Measurements from ENCODE around the gene KTN1. TPM values are rescaled to one million over a fixed set of nuclear protein-coding genes. Genes with fewer than 3 reads are reported as not detected.

Gene KTN1
- total and polyA plus RNA-seq, 4 donors: 57.1 to 152 (median 80.5) TPM

DNA sequence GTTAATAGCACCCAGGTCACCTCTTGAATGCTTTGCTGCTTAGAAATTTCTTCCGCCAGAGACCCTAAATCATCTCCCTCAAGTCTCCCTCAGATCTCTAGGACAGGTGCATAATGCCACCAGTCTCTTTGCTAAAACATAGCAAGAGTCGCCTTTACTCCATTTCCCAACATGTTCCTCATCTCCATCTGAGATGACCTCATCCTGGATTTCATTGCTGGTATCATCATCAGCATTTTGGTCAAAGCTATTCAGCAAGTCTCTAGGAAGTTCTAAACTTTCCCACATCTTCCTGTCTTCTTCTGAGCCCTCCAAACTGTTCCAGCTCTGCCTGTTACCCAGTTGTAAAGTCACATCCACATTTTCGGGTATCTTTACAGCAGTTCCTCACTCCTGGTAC lies 41.0 kb downstream of the KTN1 start:
- WGBS, 2 donors: 97 to 98% methylated on average over 3 of the region's 3 CpGs
- no peak for ATAC-seq (ENCODE audit: insufficient read depth, low FRiP score)

GRCh38 chr14:55621391-55621790 lies 41.4 kb downstream of the KTN1 start:
- Histone ChIP-seq H3K9ac (ENCODE audit: insufficient read depth in 1 of 2, low read length in 2 of 2) (no peak overlapping the region), H3K27ac (ENCODE audit: low read depth in 1 of 2, low read length in 1 of 2) (no peak overlapping the region), H3K4me3 (no peak overlapping the region), H3K36me3 (ENCODE audit: control insufficient read depth in 4 of 4, insufficient read depth in 4 of 4, low read length in 4 of 4) (peaks cover 15 to 41% (median 27%) of the 10 kb centered on the region in 4 donors), H3K9me3 (ENCODE audit: control insufficient read depth in 4 of 4, insufficient read depth in 3 of 4, low read length in 3 of 4) (peaks cover 0 to 2% (median 0%) of the 10 kb centered on the region in 4 donors), H3K27me3 (ENCODE audit: control insufficient read depth in 3 of 3, insufficient read depth in 3 of 3, low read length in 2 of 3) (no peaks in the 10 kb centered on the region), H3K4me1 (ENCODE audit: control insufficient read depth in 5 of 5, insufficient read depth in 5 of 5, low read length in 5 of 5) (no peaks in the 10 kb centered on the region)
- 80 to 98% methylated on average over 5 of the region's 5 CpGs for WGBS, 2 donors
- TF ChIP-seq CTCF (IDR thresholded peaks at IDR 0.05; ENCODE audit: control extremely low read depth, extremely low read depth): no peak
- DNase-seq (no peak), ATAC-seq (ENCODE audit: insufficient read depth, low FRiP score) (no peak)

More for the DNA sequence above, 41.0 kb downstream of the KTN1 start:
- Histone ChIP-seq H3K36me3 (ENCODE audit: control insufficient read depth in 4 of 4, insufficient read depth in 4 of 4, low read length in 4 of 4) (peaks cover 15 to 41% (median 28%) of the 10 kb centered on the region in 4 donors), H3K9ac (ENCODE audit: insufficient read depth in 1 of 2, low read length in 2 of 2) (no peak overlapping the region), H3K4me1 (ENCODE audit: control insufficient read depth in 5 of 5, insufficient read depth in 5 of 5, low read length in 5 of 5) (no peaks in the 10 kb centered on the region), H3K9me3 (ENCODE audit: control insufficient read depth in 4 of 4, insufficient read depth in 3 of 4, low read length in 3 of 4) (peaks cover 0 to 2% (median 0%) of the 10 kb centered on the region in 4 donors), H3K27me3 (ENCODE audit: control insufficient read depth in 3 of 3, insufficient read depth in 3 of 3, low read length in 2 of 3) (no peaks in the 10 kb centered on the region), H3K27ac (ENCODE audit: low read depth in 1 of 2, low read length in 1 of 2) (no peak overlapping the region), H3K4me3 (no peak overlapping the region)
- DNase-seq: no peak
- no peak for TF ChIP-seq CTCF (IDR thresholded peaks at IDR 0.05; ENCODE audit: control extremely low read depth, extremely low read depth)

GRCh38 chr14:55624913-55625312 lies 44.9 kb downstream of the KTN1 start:
- peaks cover 0 to 2% (median 0%) of the 10 kb centered on the region in 4 donors for H3K9me3 ChIP-seq (ENCODE audit: control insufficient read depth in 4 of 4, insufficient read depth in 3 of 4, low read length in 3 of 4)
- WGBS, 2 donors: 86 to 92% methylated on average over 4 of the region's 4 CpGs

More at GRCh38 chr14:55624913-55625312, 44.9 kb downstream of the KTN1 start:
- no peak for TF ChIP-seq CTCF (IDR thresholded peaks at IDR 0.05; ENCODE audit: control extremely low read depth, extremely low read depth)
- no peak overlapping the region for H3K9ac ChIP-seq (ENCODE audit: insufficient read depth in 1 of 2, low read length in 2 of 2)
- H3K27ac ChIP-seq (ENCODE audit: low read depth in 1 of 2, low read length in 1 of 2): no peak overlapping the region
- H3K36me3 ChIP-seq (ENCODE audit: control insufficient read depth in 4 of 4, insufficient read depth in 4 of 4, low read length in 4 of 4): peaks cover 13 to 30% (median 24%) of the 10 kb centered on the region in 4 donors
- no peak overlapping the region for H3K4me3 ChIP-seq
- ATAC-seq (ENCODE audit: insufficient read depth, low FRiP score) (no peak), DNase-seq (no peak)
- H3K4me1 ChIP-seq (ENCODE audit: control insufficient read depth in 5 of 5, insufficient read depth in 5 of 5, low read length in 5 of 5): peaks cover 0 to 5% (median 0%) of the 10 kb centered on the region in 5 donors
- H3K27me3 ChIP-seq (ENCODE audit: control insufficient read depth in 3 of 3, insufficient read depth in 3 of 3, low read length in 2 of 3): no peaks in the 10 kb centered on the region
